Epithelial cell of esophagus (primary cell): ENCODE results near the gene RNU6-9.

ENCODE experiments used
- DNase-seq: peaks from one replicate; pipeline ENCODE4 v3.0.0; 2010; ENCODE audit warnings: low read depth
- H3K4me3 ChIP-seq: 2 replicates; pipeline ENCODE4 v1.5.1; 2011; ENCODE audit warnings: mild to moderate bottlenecking, low read length, control low read depth
- TF ChIP-seq, protein P1 (sequence below): IDR thresholded peaks from 2 replicates; pipeline ENCODE4 v1.5.1; 2011; ENCODE audit warnings: low read depth, mild to moderate bottlenecking, low read length, control low read depth, inconsistent platforms; ENCODE audit not compliant: insufficient read depth; ENCODE audit errors: missing control alignments

The RNU6-9 gene

DNA sequence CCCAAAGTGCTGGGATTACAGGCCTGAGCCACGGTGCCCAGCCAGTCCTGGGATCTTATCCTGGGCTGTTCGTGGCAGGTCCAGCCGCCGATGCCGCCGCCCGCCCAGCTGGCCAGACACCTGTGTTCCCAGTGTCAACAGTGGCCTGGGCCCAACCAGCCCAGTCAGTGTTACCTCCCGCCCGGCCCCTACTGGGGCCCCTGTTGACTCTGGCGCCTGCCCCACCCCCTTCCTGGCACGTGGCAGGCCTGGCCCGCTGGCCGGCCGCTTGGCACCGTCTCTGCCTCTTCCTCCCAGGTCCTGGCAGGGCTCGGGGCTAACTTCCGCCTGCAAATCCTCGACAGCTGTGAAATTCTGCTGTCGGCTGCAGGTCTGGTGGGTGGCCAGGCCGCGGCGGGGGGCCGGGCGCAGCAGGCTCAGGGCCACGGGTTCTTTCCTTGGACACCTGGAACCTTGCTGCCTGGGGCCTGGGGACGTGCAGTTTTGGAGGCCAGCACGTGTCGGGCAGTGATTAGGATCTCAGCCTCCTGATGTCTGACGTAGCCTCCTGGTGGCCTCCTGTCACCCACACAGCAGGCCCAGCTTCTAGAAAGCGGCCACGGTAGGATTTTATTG, 41.7 kb downstream of the RNU6-9 start:
- DNase-seq, result no peak

DNA sequence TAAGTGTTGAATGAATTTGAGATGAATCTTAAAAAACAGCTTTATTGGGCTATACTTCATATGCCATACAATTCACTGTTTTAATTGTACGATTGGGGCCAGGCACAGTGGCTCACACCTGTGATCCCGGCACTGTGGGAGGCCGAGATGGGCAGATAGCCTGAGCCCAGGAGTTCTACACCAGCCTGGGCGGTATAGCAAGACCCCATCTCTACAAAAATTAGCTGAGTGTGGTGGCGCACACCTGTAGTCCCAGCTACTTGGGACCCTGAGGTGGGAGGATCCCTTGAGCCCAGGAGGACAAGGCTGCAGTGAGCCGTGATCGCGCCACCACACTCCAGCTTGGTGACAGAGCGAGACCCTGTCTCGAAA, 42.9 kb downstream of the RNU6-9 start:
- TF ChIP-seq, protein P1, sequence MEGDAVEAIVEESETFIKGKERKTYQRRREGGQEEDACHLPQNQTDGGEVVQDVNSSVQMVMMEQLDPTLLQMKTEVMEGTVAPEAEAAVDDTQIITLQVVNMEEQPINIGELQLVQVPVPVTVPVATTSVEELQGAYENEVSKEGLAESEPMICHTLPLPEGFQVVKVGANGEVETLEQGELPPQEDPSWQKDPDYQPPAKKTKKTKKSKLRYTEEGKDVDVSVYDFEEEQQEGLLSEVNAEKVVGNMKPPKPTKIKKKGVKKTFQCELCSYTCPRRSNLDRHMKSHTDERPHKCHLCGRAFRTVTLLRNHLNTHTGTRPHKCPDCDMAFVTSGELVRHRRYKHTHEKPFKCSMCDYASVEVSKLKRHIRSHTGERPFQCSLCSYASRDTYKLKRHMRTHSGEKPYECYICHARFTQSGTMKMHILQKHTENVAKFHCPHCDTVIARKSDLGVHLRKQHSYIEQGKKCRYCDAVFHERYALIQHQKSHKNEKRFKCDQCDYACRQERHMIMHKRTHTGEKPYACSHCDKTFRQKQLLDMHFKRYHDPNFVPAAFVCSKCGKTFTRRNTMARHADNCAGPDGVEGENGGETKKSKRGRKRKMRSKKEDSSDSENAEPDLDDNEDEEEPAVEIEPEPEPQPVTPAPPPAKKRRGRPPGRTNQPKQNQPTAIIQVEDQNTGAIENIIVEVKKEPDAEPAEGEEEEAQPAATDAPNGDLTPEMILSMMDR, result no peak
- DNase-seq, result no peak
- H3K4me3 ChIP-seq, result no peak overlapping the region

More for the DNA sequence above, 41.7 kb downstream of the RNU6-9 start:
- TF ChIP-seq, protein P1, result no peak
- H3K4me3 ChIP-seq, result no peak overlapping the region

DNA sequence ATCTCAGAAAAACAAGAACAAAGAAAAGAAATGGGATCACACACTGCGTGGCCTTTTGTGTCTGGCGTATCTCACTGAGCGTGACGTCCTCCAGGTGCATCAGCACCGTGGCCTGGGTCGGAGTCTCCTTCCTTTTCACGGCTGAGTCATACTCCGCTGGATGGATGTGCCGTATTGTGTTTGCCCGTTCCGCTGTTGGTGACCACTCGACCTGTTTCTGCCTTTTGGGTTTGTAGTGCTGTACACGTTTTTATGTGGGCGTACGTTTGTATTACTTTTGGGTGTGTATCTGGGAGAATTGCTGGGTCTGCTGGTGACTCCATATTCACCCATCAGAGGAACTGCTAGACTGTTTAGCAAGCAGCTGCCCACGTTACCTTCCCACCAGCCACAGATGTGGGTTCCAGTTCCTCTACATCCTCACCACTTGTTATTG, 44.0 kb downstream of the RNU6-9 start:
- DNase-seq, result no peak
- TF ChIP-seq, protein P1, result no peak
- H3K4me3 ChIP-seq, result no peak overlapping the region

DNA sequence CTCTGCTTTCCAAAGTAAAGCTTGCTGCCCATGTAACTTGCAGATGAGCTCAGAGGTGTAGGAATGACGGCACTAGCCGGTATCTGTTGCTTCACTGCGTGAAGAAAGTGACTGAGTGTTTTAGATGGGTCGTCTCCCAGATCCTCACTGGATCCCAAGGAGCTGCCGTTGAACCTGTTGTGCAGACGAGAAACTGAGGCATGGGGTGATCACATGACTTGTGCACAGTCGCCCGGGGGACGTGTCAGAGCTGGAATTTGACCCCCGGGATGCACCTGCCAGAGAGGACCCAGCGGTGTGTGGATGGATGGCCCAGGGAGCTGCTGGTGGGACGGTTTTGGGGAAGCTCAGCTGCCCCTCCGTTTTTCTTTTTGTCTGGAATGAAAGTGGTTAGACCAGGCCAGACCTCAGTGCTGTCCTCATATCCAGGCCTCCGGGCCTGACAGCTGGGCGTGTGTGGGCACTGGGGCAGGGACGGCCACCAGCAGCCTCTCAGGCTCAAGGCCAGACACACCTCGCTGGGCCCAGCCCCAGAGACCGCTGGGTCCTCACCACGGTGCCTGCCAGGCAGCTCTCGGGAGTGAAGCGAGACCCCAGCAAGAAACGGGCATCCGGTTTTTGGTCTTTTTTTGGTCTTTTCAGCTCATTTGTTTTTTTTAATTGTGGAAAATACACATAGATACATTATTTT, 45.1 kb downstream of the RNU6-9 start:
- no peak overlapping the region for H3K4me3 ChIP-seq
- DNase-seq, result no peak
- TF ChIP-seq, protein P1, result no peak

DNA sequence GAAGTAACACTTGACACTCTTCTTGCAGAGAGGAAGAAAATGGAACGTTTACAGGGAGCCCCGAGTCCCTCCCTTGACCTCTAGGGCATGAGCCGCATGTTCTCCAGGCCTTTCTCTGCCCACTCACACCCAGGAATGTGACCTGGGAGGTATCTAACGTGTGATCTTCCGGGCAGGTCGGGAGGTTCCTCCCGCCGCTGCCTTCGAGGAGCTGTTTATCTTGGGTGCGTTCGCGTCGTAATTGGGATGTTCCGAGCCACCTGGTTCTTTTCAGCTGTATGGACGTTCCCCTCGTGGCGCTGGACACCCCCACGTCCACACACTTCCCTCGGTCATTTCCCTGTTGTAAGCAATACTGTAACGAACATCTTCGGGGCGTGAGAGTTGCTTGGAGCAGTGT, 46.2 kb downstream of the RNU6-9 start:
- DNase-seq, result no peak
- no peak overlapping the region for H3K4me3 ChIP-seq
- TF ChIP-seq, protein P1, result no peak

DNA sequence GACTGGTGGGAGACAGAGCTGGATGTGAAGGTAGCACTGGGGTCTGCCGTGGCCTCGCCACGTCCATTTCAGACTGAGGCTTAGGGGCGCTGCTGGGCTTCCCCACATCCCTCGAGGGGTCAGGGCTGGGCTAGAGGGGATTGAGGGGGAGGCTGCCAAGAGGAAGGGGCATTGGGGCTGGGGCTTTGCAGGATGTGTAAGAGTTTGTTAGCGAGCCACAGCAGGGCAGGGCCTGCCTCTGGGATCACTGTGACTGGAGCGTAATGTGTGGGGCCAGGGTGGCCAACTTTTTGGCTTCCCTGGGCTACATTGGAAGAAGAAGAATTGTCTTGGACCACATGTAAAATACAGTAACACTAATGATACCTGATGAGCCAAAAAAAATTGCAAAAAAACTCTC, 46.6 kb downstream of the RNU6-9 start:
- DNase-seq, result no peak
- TF ChIP-seq, protein P1, result no peak
- no peak overlapping the region for H3K4me3 ChIP-seq
